Liver (tissue), 9 donors: ENCODE data around the gene ATP5MG. TPM values are rescaled to one million over a fixed set of nuclear protein-coding genes. Genes with fewer than 3 reads are reported as not detected.
A peak's percentile ranks its signal among the peaks of the same experiment; 100 is the strongest.

ENCODE experiments used
- DNase-seq: peaks from one replicate; pipeline ENCODE4 v3.0.0-alpha.2; 2017; ENCODE audit warnings: low spot score
- H3K27ac ChIP-seq, 2 donors: one replicate each; pipeline ENCODE4 v1.7.0; 2013; ENCODE audit warnings: inconsistent platforms in 2 of 2, low read length in 2 of 2, control low read depth in 1 of 2, low read depth in 1 of 2, mild to moderate bottlenecking in 1 of 2
- H3K27me3 ChIP-seq, 4 donors: one replicate each; pipeline versions ENCODE4 v1.6.1 to v1.7.0; 2013; ENCODE audit warnings: low read length in 3 of 4, inconsistent platforms in 1 of 4, mild to moderate bottlenecking in 1 of 4, moderate library complexity in 1 of 4; ENCODE audit not compliant: control insufficient read depth in 4 of 4, insufficient read depth in 4 of 4
- H3K36me3 ChIP-seq, 4 donors: one replicate each; pipeline versions ENCODE4 v1.6.1 to v1.7.0; 2013; ENCODE audit warnings: low read length in 3 of 4, mild to moderate bottlenecking in 3 of 4, low read depth in 1 of 4, moderate library complexity in 1 of 4; ENCODE audit not compliant: control insufficient read depth in 4 of 4, insufficient read depth in 3 of 4
- H3K4me1 ChIP-seq, 4 donors: one replicate each; pipeline versions ENCODE4 v1.6.1 to v1.7.0; 2013; ENCODE audit warnings: low read length in 3 of 4, mild to moderate bottlenecking in 3 of 4, moderate library complexity in 1 of 4; ENCODE audit not compliant: control insufficient read depth in 4 of 4, insufficient read depth in 4 of 4
- H3K4me3 ChIP-seq, 3 donors: one replicate each; pipeline versions ENCODE4 v1.6.1 to v1.7.0; 2013; ENCODE audit warnings: low read length in 3 of 3, control low read depth in 1 of 3, low read depth in 1 of 3, mild to moderate bottlenecking in 1 of 3
- H3K9ac ChIP-seq, 2 donors: one replicate each; pipeline ENCODE4 v1.7.0; 2013; ENCODE audit warnings: low read length in 2 of 2, mild to moderate bottlenecking in 2 of 2, moderate library complexity in 2 of 2, control low read depth in 1 of 2, low read depth in 1 of 2
- H3K9me3 ChIP-seq, 4 donors: one replicate each; pipeline versions ENCODE4 v1.6.1 to v1.7.0; 2013; ENCODE audit warnings: low read length in 3 of 4; ENCODE audit not compliant: control insufficient read depth in 4 of 4
- ATF3 ChIP-seq: IDR thresholded peaks from 2 replicates; pipeline ENCODE4 v1.6.1; 2016; ENCODE audit warnings: antibody characterized with exemption
- CTCF ChIP-seq: fragments of 150-350 bp; IDR thresholded peaks from 2 replicates; pipeline ENCODE4 v1.5.1; 2017; ENCODE audit warnings: improper control_type of control experiment, low read depth, low read length; ENCODE audit not compliant: missing input control
- EGR1 ChIP-seq, 2 donors: IDR thresholded peaks; 2 replicates each; pipeline ENCODE4 v1.6.1; 2016 to 2018; ENCODE audit warnings: antibody characterized with exemption in 2 of 2, low read depth in 2 of 2
- FOXA1 ChIP-seq: IDR thresholded peaks from 2 replicates; pipeline ENCODE4 v1.6.1; 2016; ENCODE audit warnings: antibody characterized with exemption
- FOXA2 ChIP-seq: IDR thresholded peaks from 2 replicates; pipeline ENCODE4 v1.6.1; 2016; ENCODE audit warnings: antibody characterized with exemption
- GABPA ChIP-seq, 2 donors: IDR thresholded peaks in 1 of 2; conservative IDR thresholded peaks in 1 of 2; 2 replicates each; pipeline ENCODE4 v1.6.1; 2016; ENCODE audit warnings: antibody characterized with exemption in 2 of 2, mild to moderate bottlenecking in 1 of 2, moderate library complexity in 1 of 2
- HNF4A ChIP-seq, 2 donors: conservative IDR thresholded peaks; 2 replicates each; pipeline ENCODE4 v1.6.1; 2016; ENCODE audit warnings: antibody characterized with exemption in 2 of 2, mild to moderate bottlenecking in 2 of 2
- HNF4G ChIP-seq: IDR thresholded peaks from 2 replicates; pipeline ENCODE4 v1.6.1; 2016; ENCODE audit warnings: antibody characterized with exemption
- JUND ChIP-seq, 2 donors: IDR thresholded peaks; 2 replicates each; pipeline ENCODE4 v1.6.1; 2016; ENCODE audit warnings: antibody characterized with exemption in 2 of 2
- MAX ChIP-seq: IDR thresholded peaks from 2 replicates; pipeline ENCODE4 v1.6.1; 2016; ENCODE audit warnings: antibody characterized with exemption
- NR2F2 ChIP-seq: IDR thresholded peaks from 2 replicates; pipeline ENCODE4 v1.6.1; 2016; ENCODE audit warnings: antibody characterized with exemption
- RAD21 ChIP-seq, 2 donors: IDR thresholded peaks; 2 replicates each; pipeline ENCODE4 v1.6.1; 2016; ENCODE audit warnings: antibody characterized with exemption in 2 of 2, mild to moderate bottlenecking in 2 of 2
- REST ChIP-seq: IDR thresholded peaks from 2 replicates; pipeline ENCODE4 v1.6.1; 2016; ENCODE audit warnings: antibody characterized with exemption, mild to moderate bottlenecking
- RXRA ChIP-seq, 2 donors: IDR thresholded peaks; 2 replicates each; pipeline ENCODE4 v1.6.1; 2017 to 2018; ENCODE audit warnings: antibody characterized with exemption in 2 of 2, mild to moderate bottlenecking in 1 of 2
- SP1 ChIP-seq: IDR thresholded peaks from 2 replicates; pipeline ENCODE4 v1.6.1; 2018; ENCODE audit warnings: antibody characterized with exemption, mild to moderate bottlenecking
- TAF1 ChIP-seq: conservative IDR thresholded peaks from 2 replicates; pipeline ENCODE4 v1.6.1; 2016; ENCODE audit warnings: antibody characterized with exemption, mild to moderate bottlenecking
- YY1 ChIP-seq: IDR thresholded peaks from 2 replicates; pipeline ENCODE4 v1.6.1; 2016; ENCODE audit warnings: antibody characterized with exemption, mild to moderate bottlenecking
- ZBTB33 ChIP-seq: IDR thresholded peaks from 2 replicates; pipeline ENCODE4 v1.6.1; 2016; ENCODE audit warnings: antibody characterized with exemption
- WGBS: extraction: QIAGEN DNeasy Blood & Tissue Kit; methylation state at CpG from one replicate; pipeline ENCODE4 v1.1.7; 2013; 5-methylcytosine and 5-hydroxymethylcytosine counted together
- polyA plus RNA-seq, 2 donors: library from polyadenylated mRNA; stranded (reverse) in 1 of 2; unstranded in 1 of 2; fragments of 200-250 nt in 1 of 2; fragments of >200 nt in 1 of 2; fragmentation: Nextera tagmentation in 1 of 2; extraction: Ambion mirVana in 1 of 2; gene quantifications; one replicate each; pipeline versions ENCODE4 v1.2.1 to v1.2.3, GENCODE V29; 2013 to 2015
- total RNA-seq, 2 donors: library from RNA; depleted of rRNA; stranded (reverse); fragments of >200 nt; gene quantifications; one replicate each; pipeline ENCODE4 v1.2.3, GENCODE V29; 2014
- donor health status: healthy.
- donor health status: healthy.
- donor health status: healthy.
- donor health status: healthy.
- donor health status: healthy.

Gene ATP5MG
- total and polyA plus RNA-seq, 4 donors: 25.5 to 542 (median 87.6) TPM

- no peaks in the 10 kb centered on the region for H3K9me3 ChIP-seq
- TF ChIP-seq HNF4A (conservative IDR thresholded peaks at IDR 0.05) (peak; percentile 42 to 45), REST (no peak), EGR1 (IDR thresholded peaks at IDR 0.05; ENCODE audit: low read depth in 2 of 2) (no peak), ATF3 (peak; percentile 68), FOXA2 (no peak), HNF4G (peak; percentile 6), MAX (peak; percentile 97), SP1 (peak; percentile 57), RXRA (IDR thresholded peaks at IDR 0.05) (peak; percentile 72 to 78), YY1 (peak; percentile 80), GABPA (IDR thresholded peaks at IDR 0.05 in 1 of 2, conservative IDR thresholded peaks at IDR 0.05 in 1 of 2) (peak; percentile 100), NR2F2 (peak; percentile 90), CTCF (no peak), ZBTB33 (peak; percentile 79), FOXA1 (no peak), JUND (IDR thresholded peaks at IDR 0.05) (peak in 1 of 2 donors; percentile 36), RAD21 (IDR thresholded peaks at IDR 0.05) (peak; percentile 8 to 26), TAF1 (peak; percentile 68)
- H3K4me1 ChIP-seq: peaks cover 2 to 20% (median 10%) of the 10 kb centered on the region in 4 donors
- peak within 1 kb of the TSS; percentile 79 to 85 for H3K9ac ChIP-seq
- H3K4me3 ChIP-seq: peak within 1 kb of the TSS; percentile 74 to 99 (median 98)
- no peaks in the 10 kb centered on the region for H3K27me3 ChIP-seq
- WGBS: 3% methylated on average over 33 of the region's 33 CpGs
- peak; percentile 96 for DNase-seq
- H3K36me3 ChIP-seq: peaks cover 0 to 6% (median 1%) of the 10 kb centered on the region in 4 donors
- peak within 1 kb of the TSS; percentile 58 to 59 for H3K27ac ChIP-seq
These were observed 42.0 kb upstream of the ATP5MG start, which contains the start of gene UBE4A for GRCh38 chr11:118359295-118359958. UBE4A (plus strand) TSS chr11:118359600; CDS start chr11:118365081, 5,481 bp downstream.
